HFFc6 (cell line): ENCODE measurements around the gene AADAT. TPM values are rescaled to one million over a fixed set of nuclear protein-coding genes. Genes with fewer than 3 reads are reported as not detected.
"Not testable (repeated sequence)": the region's sequence is repeated elsewhere in the genome, so short reads cannot be mapped to it uniquely, and the experiment has no call there.

Experiments
- DNase-seq: peaks from one replicate; pipeline ENCODE4 v3.0.0-alpha.2; 2018
- H3K27ac Mint-ChIP-seq: 2 replicates; pipeline ENCODE4 v1.8.0; 2020; ENCODE audit warnings: mild to moderate bottlenecking, mixed read lengths
- H3K27me3 Mint-ChIP-seq: 2 replicates; pipeline ENCODE4 v1.8.0; 2021; ENCODE audit warnings: mild to moderate bottlenecking, moderate library complexity, mixed read lengths; ENCODE audit not compliant: insufficient read depth
- H3K36me3 Mint-ChIP-seq: 2 replicates; pipeline ENCODE4 v1.8.0; 2021; ENCODE audit warnings: low read depth, mixed read lengths
- H3K4me1 Mint-ChIP-seq: 2 replicates; pipeline ENCODE4 v1.8.0; 2020; ENCODE audit warnings: low read depth, mixed read lengths
- H3K4me3 Mint-ChIP-seq: 2 replicates; pipeline ENCODE4 v1.8.0; 2020; ENCODE audit warnings: mild to moderate bottlenecking, moderate library complexity, mixed read lengths
- H3K9me3 Mint-ChIP-seq: 2 replicates; pipeline ENCODE4 v1.8.0; 2020; ENCODE audit warnings: mild to moderate bottlenecking, mixed read lengths
- total RNA-seq, 6 experiments: library from RNA; stranded (reverse); fragmentation: NEBNext Ultra II Directional; extraction: Animal tissue kit (Norgen Biotek cat#: 25700); gene quantifications; 2 replicates in 1 of 6; 3 replicates in 5 of 6; pipeline ENCODE4 v1.2.3, GENCODE V29; 2021
- TF ChIP-seq, protein P1 (sequence below): fragments of 200-600 bp; sonication (generic); IDR thresholded peaks from 2 replicates; pipeline ENCODE4 v1.5.0; 2021; ENCODE audit warnings: antibody characterized with exemption, mild to moderate bottlenecking

Gene AADAT
- total RNA-seq, 6 experiments from 2014 or later, result 5.6 to 6.6 (median 6.0) TPM

DNA sequence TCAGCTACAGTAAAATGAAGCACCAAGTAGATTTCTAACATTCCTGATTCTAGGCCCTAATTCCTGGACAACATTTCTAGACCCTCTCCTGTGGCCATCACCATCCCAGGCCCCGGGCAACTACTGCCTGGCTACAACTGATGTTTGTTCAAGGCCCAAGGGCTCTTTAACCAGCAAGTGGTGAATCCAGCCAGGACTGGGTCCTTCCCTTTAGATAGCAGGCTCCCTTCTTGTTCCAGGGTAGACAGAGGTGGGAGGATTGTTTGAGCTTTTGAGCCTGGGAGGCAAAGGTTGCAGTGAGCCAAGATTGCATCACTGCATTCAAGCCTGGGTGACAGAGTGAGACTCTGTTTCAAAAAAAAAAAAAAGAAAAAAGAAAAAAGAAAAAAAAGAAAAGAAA, 12.7 kb upstream of the AADAT start:
- no peak overlapping the region for H3K27ac Mint-ChIP-seq
- no peak overlapping the region for H3K4me3 Mint-ChIP-seq
- H3K4me1 Mint-ChIP-seq, result no peaks in the 10 kb centered on the region
- peaks cover 10% of the 10 kb centered on the region for H3K27me3 Mint-ChIP-seq
- TF ChIP-seq, protein P1, sequence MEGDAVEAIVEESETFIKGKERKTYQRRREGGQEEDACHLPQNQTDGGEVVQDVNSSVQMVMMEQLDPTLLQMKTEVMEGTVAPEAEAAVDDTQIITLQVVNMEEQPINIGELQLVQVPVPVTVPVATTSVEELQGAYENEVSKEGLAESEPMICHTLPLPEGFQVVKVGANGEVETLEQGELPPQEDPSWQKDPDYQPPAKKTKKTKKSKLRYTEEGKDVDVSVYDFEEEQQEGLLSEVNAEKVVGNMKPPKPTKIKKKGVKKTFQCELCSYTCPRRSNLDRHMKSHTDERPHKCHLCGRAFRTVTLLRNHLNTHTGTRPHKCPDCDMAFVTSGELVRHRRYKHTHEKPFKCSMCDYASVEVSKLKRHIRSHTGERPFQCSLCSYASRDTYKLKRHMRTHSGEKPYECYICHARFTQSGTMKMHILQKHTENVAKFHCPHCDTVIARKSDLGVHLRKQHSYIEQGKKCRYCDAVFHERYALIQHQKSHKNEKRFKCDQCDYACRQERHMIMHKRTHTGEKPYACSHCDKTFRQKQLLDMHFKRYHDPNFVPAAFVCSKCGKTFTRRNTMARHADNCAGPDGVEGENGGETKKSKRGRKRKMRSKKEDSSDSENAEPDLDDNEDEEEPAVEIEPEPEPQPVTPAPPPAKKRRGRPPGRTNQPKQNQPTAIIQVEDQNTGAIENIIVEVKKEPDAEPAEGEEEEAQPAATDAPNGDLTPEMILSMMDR, result no peak
- DNase-seq, result no peak
- no peaks in the 10 kb centered on the region for H3K9me3 Mint-ChIP-seq
- H3K36me3 Mint-ChIP-seq, result no peaks in the 10 kb centered on the region

DNA sequence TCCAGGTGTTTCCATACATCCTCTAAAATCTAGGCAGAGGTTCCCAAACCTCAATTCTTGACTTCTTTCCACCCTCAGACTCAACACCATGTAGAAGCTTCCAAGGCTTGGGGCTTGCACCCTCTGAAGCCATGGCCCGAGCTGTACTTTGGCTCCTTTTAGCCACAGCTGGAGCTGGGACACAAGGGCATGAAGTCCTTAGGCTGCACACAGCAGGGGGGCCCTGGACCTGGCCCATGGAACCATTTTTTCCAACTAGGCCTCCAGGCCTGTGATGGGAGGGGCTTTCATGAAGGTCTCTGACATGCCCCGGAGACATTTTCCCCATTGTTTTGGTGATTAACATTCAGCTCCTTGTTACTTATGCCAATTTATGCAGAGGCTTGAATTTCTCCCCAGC, 8.4 kb upstream of the AADAT start:
- H3K9me3 Mint-ChIP-seq, H3K36me3 Mint-ChIP-seq, H3K27ac Mint-ChIP-seq, H3K4me1 Mint-ChIP-seq, H3K4me3 Mint-ChIP-seq, DNase-seq: not testable (repeated sequence)
- peaks cover 15% of the 10 kb centered on the region for H3K27me3 Mint-ChIP-seq

DNA sequence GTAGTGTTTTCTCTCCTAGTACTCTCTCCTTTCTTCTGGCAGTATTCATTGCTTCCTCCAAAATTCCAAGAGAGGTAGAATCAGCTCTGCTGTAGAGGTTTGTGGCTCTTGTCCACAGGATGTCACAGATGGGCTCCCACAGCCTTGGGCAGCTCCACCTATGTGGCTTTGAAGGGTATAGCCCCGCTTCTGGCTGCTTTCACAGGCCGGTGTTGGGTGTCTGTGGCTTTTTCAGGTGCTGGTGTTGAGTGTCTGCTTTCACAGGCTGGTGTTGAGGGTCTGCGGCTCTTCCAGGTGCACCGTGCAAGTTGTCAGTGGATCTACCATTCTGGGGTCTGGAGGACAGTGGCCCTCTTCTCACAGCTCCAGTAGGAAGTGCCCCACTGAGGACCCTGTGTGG, 7.9 kb upstream of the AADAT start:
- Mint-ChIP-seq H3K9me3 (no peaks in the 10 kb centered on the region), H3K27me3 (peaks cover 14% of the 10 kb centered on the region), H3K27ac (no peak overlapping the region), H3K36me3 (no peaks in the 10 kb centered on the region), H3K4me1 (no peaks in the 10 kb centered on the region), H3K4me3 (no peak overlapping the region)
- DNase-seq, result no peak
- TF ChIP-seq, protein P1, result no peak

DNA sequence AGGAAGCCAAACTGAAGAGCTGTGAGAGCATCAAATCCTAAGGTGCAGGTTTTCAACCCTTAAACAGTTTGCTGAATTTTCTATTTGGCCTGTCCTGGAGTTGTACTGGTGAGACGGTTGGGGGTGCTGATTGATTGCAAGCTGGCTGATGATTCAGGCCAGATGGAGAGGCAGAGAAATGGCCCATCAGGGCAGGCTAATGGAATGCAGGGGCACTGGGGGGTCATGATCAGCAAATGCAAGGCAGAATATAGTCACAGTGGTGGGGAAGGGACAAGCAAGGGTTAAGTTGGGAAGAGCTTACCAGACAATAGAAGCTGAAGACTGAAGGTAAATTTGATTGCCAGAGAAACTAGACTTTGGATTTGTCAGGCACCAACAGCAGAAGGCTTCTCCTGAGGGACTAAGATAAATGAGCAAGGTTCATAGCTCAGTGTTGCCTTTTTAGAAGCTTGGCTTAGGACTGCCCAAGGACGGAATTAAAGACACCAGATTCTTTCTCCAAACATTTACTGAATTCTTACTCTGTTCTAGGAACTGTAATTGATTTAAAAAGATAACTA, 4.3 kb upstream of the AADAT start:
- H3K4me3 Mint-ChIP-seq, result no peak overlapping the region
- no peaks in the 10 kb centered on the region for H3K9me3 Mint-ChIP-seq
- H3K27me3 Mint-ChIP-seq, result peaks cover 14% of the 10 kb centered on the region
- TF ChIP-seq, protein P1, result no peak
- H3K4me1 Mint-ChIP-seq, result peaks cover 14% of the 10 kb centered on the region
- no peak overlapping the region for H3K27ac Mint-ChIP-seq
- DNase-seq, result no peak
- H3K36me3 Mint-ChIP-seq, result no peaks in the 10 kb centered on the region

DNA sequence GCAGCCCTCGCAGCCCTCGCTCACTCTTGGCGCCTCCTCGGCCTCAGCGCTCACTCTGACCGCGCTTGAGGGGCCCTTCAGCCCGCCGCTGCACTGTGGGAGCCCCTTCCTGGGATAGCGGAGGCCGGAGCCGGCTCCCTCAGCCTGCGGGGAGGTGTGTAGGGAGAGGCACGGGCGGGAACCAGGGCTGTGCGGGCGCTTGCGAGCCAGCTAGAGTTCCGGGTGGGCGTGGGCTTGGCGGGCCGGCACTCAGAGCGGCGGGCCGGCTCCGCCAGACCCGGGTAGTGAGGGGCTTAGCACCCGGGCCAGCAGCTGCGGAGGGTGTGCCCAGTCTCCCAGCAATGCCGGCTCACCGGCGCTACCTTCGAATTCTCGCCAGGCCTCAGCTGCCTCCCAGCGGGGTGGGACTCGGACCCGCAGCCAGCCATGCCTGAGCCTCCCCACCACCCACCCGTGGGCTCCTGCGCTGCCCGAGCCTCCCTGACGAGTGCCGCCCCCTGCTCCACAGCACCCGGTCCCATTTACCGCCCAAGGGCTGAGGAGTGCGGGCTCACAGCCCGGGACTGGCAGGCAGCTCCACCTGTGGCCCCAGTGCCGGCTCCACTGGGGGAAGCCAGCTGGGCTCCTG, 1.4 kb upstream of the AADAT start:
- DNase-seq, result no peak
- Mint-ChIP-seq H3K4me3 (no peak overlapping the region), H3K27me3 (peaks cover 6% of the 10 kb centered on the region), H3K27ac (no peak overlapping the region), H3K4me1 (peaks cover 24% of the 10 kb centered on the region), H3K9me3 (no peaks in the 10 kb centered on the region), H3K36me3 (peaks cover 6% of the 10 kb centered on the region; the same call in 1 of the 2 replicates)
- TF ChIP-seq, protein P1, result no peak

DNA sequence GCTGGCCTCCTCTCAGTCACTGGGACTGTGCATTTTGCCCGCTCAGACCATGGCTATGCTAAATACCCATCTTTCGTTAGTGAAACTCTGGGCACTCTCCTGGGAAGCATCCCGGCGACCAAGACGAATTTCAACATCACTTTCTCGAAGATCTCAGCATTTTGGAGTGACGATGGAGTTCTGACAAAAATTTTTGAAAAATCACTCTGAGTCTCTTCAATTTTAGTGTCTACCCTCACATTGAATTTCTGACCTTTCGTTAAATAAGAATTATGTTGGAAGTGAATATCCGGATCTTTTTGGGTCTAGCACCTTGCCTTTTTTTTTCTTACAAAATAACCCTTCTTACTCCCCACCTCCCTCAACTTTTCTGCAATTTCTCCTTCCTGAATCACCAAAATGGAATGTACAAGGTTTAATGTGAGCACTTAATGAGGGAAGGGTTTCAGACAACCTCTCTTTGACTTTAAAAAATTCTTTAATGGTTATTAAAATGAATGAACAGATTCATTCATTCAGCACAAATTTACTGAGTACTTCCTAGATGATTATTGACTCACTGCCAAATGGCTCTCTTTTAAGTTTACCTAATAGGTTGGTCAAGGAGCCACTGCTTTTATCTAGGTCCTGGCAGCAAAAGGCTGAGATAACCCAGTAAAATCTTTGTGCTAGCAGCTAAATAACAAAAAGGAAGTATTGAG, 746 bp upstream of the AADAT start:
- Mint-ChIP-seq H3K27ac (peak overlapping the region; percentile 87), H3K4me3 (peak overlapping the region; percentile 97), H3K27me3 (peaks cover 4% of the 10 kb centered on the region), H3K4me1 (peaks cover 24% of the 10 kb centered on the region), H3K9me3 (no peaks in the 10 kb centered on the region), H3K36me3 (peaks cover 6% of the 10 kb centered on the region; the same call in 1 of the 2 replicates)
- no peak for DNase-seq
- TF ChIP-seq, protein P1, result peak; percentile 27; the same call in 1 of the 2 replicates
